Upper lobe of right lung (tissue), 1 donor: ENCODE results near the gene KCNJ4. TPM values are rescaled to one million over a fixed set of nuclear protein-coding genes. Genes with fewer than 3 reads are reported as not detected.
"Not testable (repeated sequence)": the region's sequence is repeated elsewhere in the genome, so short reads cannot be mapped to it uniquely, and the experiment has no call there.

Source experiments
- ATAC-seq: fragments of 200-7000 bp; cut with Tn5 transposase; one replicate; pipeline ENCODE4 v1.9.1; 2020; ENCODE audit warnings: mild to moderate bottlenecking, moderate library complexity
- DNase-seq: peaks from one replicate; pipeline ENCODE4 v3.0.0-alpha.2; 2020
- H3K27ac ChIP-seq: fragments of 200-600 bp; one replicate; pipeline ENCODE4 v1.8.0; 2022
- H3K27me3 ChIP-seq: fragments of 200-600 bp; one replicate; pipeline ENCODE4 v1.8.0; 2022; ENCODE audit warnings: mild to moderate bottlenecking
- H3K36me3 ChIP-seq: fragments of 200-600 bp; one replicate; pipeline ENCODE4 v1.8.0; 2022
- H3K4me1 ChIP-seq: fragments of 200-600 bp; one replicate; pipeline ENCODE4 v1.8.0; 2022
- H3K4me3 ChIP-seq: fragments of 200-600 bp; one replicate; pipeline ENCODE4 v1.8.0; 2022; ENCODE audit warnings: mild to moderate bottlenecking
- H3K9me3 ChIP-seq: fragments of 200-600 bp; one replicate; pipeline ENCODE4 v1.8.0; 2022
- intact Hi-C: fragments of 100-400 bp; cut with DNase I; formaldehyde crosslinking; loops from one replicate; pipeline ENCODE4 v1.11.0; 2022
- total RNA-seq: library from RNA; stranded (reverse); fragmentation: NEBNext Ultra II Directional; extraction: Animal tissue kit (Norgen Biotek cat#: 25700); gene quantifications from one replicate; pipeline ENCODE4 v1.2.1, GENCODE V29; 2021
- TF ChIP-seq, protein P1 (sequence below): fragments of 200-600 bp; IDR thresholded peaks from one replicate; pipeline ENCODE4 v1.8.0; 2022; ENCODE audit warnings: antibody characterized with exemption
- donor health status: DM: no; HTN: yes; CAD: no; lungs with severe emphysema.

KCNJ4 gene
- total RNA-seq, 1 donor from 2014 or later = not detected

DNA sequence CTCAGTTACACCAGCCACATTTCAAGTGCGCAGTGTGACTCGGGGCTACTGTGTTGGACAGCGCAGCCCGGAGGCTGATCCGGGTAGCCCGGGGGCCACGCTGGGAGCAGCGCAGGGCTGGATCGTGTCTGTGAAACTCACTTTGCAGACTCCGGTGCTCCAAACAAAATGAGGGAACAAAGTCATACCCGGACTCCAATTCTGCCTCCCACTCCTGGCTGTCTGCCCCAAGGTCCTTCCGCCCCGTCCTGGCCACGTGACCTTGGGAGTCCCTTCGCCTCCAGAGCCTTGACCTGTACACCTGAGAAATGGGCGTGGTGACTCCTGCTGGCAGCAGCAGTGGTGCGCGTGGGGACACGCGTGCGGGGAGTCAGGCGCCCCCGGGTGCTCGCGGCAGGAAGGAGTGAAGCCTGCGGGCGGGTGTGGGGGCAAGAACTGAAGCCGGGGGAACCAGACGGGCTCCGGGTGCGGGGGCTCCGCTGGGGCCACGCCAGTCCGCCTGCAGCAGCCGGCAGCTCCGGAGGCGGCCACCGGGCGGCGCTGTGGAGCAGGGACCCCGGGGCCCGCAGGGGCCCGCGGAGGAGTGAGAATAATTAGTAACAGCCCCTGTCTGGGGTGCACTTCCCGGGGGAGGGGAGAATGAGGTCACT is 42.4 kb downstream of the KCNJ4 start:
- no peak overlapping the region for H3K27ac ChIP-seq
- ATAC-seq = peak; percentile 75

DNA sequence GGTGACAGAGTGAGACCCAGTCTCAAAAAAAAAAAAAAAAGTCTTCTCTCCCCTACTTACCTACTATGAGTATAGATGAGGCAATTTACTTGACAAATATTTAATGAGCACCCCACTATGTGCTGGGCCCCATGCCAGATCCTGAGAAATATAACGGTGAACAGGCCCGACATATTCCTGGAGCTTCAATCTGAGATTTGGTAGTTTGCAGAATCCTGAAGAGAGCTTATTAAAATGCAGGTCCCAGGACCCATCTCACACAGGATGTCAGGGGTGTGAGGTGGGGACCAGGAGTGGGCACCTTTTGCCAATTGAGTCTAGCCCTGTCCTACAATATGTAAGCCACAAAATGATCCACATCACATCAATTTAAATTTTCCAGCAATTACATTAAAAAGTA is 44.0 kb downstream of the KCNJ4 start:
- H3K36me3 ChIP-seq = no peaks in the 10 kb centered on the region
- no peak overlapping the region for H3K27ac ChIP-seq
- TF ChIP-seq, protein P1, sequence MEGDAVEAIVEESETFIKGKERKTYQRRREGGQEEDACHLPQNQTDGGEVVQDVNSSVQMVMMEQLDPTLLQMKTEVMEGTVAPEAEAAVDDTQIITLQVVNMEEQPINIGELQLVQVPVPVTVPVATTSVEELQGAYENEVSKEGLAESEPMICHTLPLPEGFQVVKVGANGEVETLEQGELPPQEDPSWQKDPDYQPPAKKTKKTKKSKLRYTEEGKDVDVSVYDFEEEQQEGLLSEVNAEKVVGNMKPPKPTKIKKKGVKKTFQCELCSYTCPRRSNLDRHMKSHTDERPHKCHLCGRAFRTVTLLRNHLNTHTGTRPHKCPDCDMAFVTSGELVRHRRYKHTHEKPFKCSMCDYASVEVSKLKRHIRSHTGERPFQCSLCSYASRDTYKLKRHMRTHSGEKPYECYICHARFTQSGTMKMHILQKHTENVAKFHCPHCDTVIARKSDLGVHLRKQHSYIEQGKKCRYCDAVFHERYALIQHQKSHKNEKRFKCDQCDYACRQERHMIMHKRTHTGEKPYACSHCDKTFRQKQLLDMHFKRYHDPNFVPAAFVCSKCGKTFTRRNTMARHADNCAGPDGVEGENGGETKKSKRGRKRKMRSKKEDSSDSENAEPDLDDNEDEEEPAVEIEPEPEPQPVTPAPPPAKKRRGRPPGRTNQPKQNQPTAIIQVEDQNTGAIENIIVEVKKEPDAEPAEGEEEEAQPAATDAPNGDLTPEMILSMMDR = no peak
- H3K4me1 ChIP-seq = peaks cover 6% of the 10 kb centered on the region
- intact Hi-C loops = no loop called here
- H3K9me3 ChIP-seq = no peaks in the 10 kb centered on the region
- H3K4me3 ChIP-seq = no peak overlapping the region
- ATAC-seq (no peak), DNase-seq (no peak)
- H3K27me3 ChIP-seq = no peaks in the 10 kb centered on the region

More for the DNA sequence above, 42.4 kb downstream of the KCNJ4 start:
- H3K9me3 ChIP-seq = no peaks in the 10 kb centered on the region
- peak; percentile 68 for DNase-seq
- no peaks in the 10 kb centered on the region for H3K36me3 ChIP-seq
- H3K27me3 ChIP-seq = no peaks in the 10 kb centered on the region
- H3K4me1 ChIP-seq = peaks cover 6% of the 10 kb centered on the region
- TF ChIP-seq, protein P1 = peak; percentile 69
- H3K4me3 ChIP-seq = peak overlapping the region; percentile 16
- intact Hi-C loops = no loop called here

DNA sequence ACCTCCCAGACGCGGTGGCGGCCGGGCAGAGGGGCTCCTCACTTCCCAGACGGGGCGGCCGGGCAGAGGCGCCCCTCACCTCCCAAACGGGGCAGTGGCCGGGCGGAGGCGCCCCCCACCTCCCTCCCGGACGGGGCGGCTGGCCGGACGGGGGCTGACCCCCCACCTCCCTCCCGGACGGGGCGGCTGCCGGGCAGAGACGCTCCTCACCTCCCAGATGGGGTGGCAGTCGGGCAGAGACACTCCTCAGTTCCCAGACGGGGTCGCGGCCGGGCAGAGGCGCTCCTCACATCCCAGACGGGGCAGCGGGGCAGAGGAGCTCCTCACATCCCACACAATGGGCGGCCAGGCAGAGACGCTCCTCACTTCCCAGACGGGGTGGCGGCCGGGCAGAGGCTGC is 45.1 kb downstream of the KCNJ4 start:
- H3K4me1 ChIP-seq, H3K4me3 ChIP-seq, ATAC-seq, intact Hi-C loops, H3K27ac ChIP-seq, H3K9me3 ChIP-seq, H3K36me3 ChIP-seq, H3K27me3 ChIP-seq: not testable (repeated sequence)
- peak; percentile 40 for DNase-seq

DNA sequence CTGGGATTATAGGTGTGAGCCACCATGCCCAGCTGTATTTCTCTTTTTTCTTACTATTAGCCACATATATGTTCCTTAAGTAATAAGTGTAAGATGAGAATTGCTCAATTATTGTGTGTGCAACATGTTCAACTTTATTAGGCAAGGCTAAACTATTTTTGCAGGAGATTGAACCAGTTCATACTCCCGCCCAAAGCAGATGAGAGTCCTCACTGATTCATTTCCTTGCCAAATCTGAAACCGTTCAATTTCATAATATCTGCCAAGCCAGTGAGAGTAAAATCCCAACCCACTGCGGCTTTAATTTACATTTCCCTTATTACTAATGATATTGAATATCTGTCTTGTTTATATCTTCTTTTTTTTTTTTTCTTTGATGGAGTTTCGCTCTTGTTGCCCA is 48.4 kb downstream of the KCNJ4 start:
- no peak overlapping the region for H3K27ac ChIP-seq
- no peaks in the 10 kb centered on the region for H3K4me1 ChIP-seq
- no peaks in the 10 kb centered on the region for H3K27me3 ChIP-seq
- TF ChIP-seq, protein P1 = no peak
- H3K4me3 ChIP-seq = no peak overlapping the region
- intact Hi-C loops = no loop called here
- DNase-seq (no peak), ATAC-seq (peak; percentile 67)
- no peaks in the 10 kb centered on the region for H3K9me3 ChIP-seq
- H3K36me3 ChIP-seq = no peaks in the 10 kb centered on the region

DNA sequence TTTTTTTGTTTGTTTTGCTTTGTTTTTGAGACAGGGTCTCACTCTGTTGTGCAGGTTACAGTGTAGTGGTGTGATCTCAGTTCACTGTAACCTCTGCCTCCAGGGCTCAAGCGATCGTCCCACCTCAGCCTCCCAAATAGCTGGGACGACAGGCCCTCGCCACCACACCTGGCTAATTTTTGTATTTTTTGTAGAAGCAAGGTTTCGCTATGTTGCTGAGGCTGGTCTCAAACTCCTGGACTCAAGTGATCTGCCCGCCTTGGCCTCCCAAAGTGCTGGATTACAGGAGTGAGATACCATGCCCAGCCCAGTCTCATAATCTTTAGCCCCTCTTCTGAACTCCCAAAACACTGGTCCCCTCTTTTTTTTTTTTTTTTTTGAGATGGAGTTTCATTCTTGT is 50.6 kb downstream of the KCNJ4 start:
- intact Hi-C loops = no loop called here
- no peak for ATAC-seq

DNA sequence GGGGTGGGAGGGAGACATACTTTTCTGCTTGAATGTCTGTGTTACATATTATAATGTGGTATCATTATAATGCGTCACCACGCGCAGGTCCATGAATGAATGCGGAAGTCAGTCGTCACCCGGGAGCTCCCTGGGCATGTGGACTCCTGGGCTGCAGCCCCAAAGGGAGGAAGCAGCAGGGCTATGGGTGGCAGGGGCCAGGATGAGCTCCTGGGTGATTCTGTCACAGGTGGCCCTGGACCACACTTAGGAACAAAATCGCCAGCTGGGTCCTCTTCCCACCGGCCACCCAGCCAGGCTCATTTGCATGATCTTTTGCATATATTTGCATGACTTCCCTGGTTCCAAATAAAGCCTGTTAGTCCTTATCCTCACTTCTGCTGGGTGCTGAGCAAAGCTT is 51.2 kb downstream of the KCNJ4 start:
- Histone ChIP-seq H3K4me3 (no peak overlapping the region), H3K36me3 (no peaks in the 10 kb centered on the region), H3K27me3 (no peaks in the 10 kb centered on the region), H3K27ac (no peak overlapping the region), H3K4me1 (no peaks in the 10 kb centered on the region), H3K9me3 (no peaks in the 10 kb centered on the region)
- ATAC-seq = no peak
- TF ChIP-seq, protein P1 = no peak
- peak; percentile 48 for DNase-seq
- intact Hi-C loops = no loop called here

More for the DNA sequence above, 50.6 kb downstream of the KCNJ4 start:
- no peak overlapping the region for H3K27ac ChIP-seq
- no peaks in the 10 kb centered on the region for H3K27me3 ChIP-seq
- no peaks in the 10 kb centered on the region for H3K36me3 ChIP-seq
- H3K4me1 ChIP-seq = no peaks in the 10 kb centered on the region
- H3K9me3 ChIP-seq = no peaks in the 10 kb centered on the region
- no peak overlapping the region for H3K4me3 ChIP-seq
- no peak for DNase-seq
- TF ChIP-seq, protein P1 = no peak
